Adipocyte (in vitro differentiated cells): ENCODE results near the gene MAGEF1.

Source experiments
- DNase-seq: peaks from one replicate; pipeline ENCODE4 v3.0.0-alpha.2; 2015; ENCODE audit warnings: low read depth
- H3K27me3 ChIP-seq: replicated peaks from 2 replicates; pipeline ENCODE4 v1.7.0; 2013; ENCODE audit warnings: mild to moderate bottlenecking, low read length, moderate library complexity; ENCODE audit not compliant: control insufficient read depth, insufficient read depth
- H3K36me3 ChIP-seq: 2 replicates; pipeline ENCODE4 v1.7.0; 2013; ENCODE audit warnings: low read length, mild to moderate bottlenecking, moderate library complexity; ENCODE audit not compliant: control insufficient read depth, insufficient read depth, severe bottlenecking
- H3K4me1 ChIP-seq: 2 replicates; pipeline ENCODE4 v1.7.0; 2013; ENCODE audit warnings: mild to moderate bottlenecking, low read length, moderate library complexity; ENCODE audit not compliant: control insufficient read depth, insufficient read depth
- H3K4me3 ChIP-seq: 2 replicates; pipeline ENCODE4 v1.7.0; 2013; ENCODE audit warnings: mild to moderate bottlenecking, low read length, moderate library complexity
- H3K9ac ChIP-seq: 2 replicates; pipeline ENCODE4 v1.7.0; 2013; ENCODE audit warnings: mild to moderate bottlenecking, low read length, moderate library complexity
- H3K9me3 ChIP-seq: 2 replicates; pipeline ENCODE4 v1.7.0; 2013; ENCODE audit warnings: mild to moderate bottlenecking, low read length, moderate library complexity; ENCODE audit not compliant: control insufficient read depth

Gene MAGEF1

DNA sequence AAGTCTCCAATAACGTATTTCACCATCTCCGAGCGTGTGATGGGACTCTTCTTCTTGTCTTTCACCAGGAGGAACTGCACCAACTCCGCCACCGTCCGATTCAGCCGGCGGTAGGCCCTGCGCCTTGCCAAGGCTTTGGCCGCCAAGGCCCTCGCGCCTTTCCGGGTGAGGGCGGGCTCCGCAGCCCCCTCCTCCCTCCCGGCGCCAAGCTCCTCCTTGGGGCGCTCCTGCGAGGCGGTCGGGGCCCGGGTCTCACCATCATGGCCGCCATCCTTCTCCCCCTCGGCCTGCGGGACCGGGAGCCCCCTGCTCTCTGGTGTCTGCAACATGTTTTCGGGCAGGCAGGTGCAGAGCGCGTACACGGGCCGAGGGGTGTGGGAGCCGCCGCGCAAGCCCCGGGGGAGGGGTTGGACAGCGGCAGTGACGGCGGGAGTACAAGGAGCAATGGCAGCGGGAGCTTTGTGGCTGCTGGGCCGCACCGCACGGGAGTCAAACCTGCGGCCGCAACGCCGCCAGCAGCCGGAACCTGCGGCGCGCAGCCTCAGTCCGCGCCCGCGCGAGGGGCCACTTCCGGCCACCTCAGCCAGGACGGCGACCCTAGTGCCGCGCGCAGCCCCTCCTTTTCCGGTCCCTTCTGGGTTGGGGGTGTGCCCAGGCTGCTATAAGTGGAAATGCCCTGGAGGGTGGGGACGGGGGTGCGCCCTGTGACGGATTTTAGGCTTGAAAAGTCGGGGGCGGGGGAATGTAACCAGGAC, at the start of gene MAGEF1:
MAGEF1 (minus strand) TSS at position 572 of the 755 bp plus-strand sequence; CDS start at position 329, 243 bp downstream.
- no peaks in the 10 kb centered on the region for H3K27me3 ChIP-seq
- H3K9ac ChIP-seq: peak within 1 kb of the TSS; percentile 92
- H3K36me3 ChIP-seq: no peaks in the 10 kb centered on the region
- DNase-seq: peak; percentile 88
- peaks cover 24% of the 10 kb centered on the region for H3K4me1 ChIP-seq
- peak within 1 kb of the TSS; percentile 92 for H3K4me3 ChIP-seq
- no peaks in the 10 kb centered on the region for H3K9me3 ChIP-seq

DNA sequence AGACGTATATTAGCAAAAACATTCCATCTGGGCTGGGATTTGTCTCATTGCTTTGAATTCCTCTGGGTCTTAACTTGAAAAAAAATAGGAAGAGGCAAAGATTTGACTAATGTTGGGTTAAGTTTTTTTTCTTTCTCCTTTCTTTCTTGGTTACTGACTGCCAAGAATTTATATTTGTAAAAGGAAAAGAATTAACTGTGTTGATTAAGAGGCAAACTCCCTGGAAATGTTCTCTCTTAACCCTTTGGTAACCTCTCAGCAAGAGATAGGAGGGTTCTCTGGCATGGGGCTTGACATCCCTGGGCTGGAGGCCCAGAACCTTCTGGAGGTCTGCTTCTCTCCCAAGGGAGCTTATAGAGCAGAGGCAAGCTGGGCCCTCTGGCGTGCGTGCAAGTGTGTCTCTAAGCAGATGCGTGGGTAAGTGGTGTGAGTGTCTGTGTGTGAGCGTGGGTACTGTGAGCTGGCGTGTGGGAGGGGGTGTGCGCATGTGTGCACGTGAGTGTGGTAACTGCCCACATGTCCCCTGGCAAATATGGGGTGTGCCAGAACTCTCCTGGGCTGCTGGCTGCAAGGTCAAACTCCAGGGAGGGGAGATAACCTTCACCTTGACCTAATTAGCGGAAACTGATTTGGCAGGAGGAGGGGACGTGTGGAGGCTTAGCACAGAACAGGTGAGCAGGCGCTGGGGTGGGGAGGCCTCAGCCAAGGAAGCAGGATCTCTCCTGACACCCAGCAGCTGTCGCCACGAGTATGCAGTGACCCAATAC, 49.4 kb upstream of the MAGEF1 start:
- DNase-seq: peak; percentile 60
- Histone ChIP-seq H3K27me3 (no peaks in the 10 kb centered on the region), H3K9me3 (no peaks in the 10 kb centered on the region), H3K36me3 (no peaks in the 10 kb centered on the region), H3K4me3 (no peak overlapping the region), H3K9ac (no peak overlapping the region), H3K4me1 (peaks cover 25% of the 10 kb centered on the region)

DNA sequence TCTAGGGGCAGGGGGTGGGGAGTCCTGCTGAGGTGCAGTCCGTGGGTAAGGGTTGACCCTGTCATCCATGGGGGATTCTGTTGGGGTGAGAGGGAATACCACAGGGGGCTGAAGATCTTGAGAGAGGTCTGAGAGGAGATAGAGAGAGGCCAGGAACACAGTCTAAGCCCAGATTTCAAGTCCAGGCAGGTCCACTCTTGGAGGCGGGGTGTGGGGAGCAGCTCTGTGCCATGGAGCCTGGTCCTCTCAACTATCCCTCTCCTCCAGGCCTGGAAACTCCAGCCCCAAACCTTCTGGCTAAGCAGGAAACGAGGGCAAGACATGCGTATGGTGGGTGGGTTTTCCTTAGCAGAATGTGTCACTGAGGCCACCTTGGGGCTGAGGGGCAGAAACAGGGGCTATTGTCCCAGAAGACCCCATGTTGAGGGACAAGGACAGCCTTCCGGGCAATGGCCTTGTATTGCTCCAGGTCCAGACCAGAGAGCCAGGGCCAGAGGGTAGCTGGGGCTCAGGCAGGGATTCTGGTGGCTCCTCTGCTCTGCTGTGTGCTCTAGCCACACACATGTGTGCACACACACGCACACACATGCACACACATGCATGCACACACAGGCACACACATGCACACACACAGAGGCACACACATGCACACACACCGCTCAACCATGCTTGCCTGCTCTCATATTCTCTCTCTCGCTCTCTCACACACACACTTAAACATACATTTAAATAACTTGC, 48.6 kb upstream of the MAGEF1 start:
- Histone ChIP-seq H3K36me3 (no peaks in the 10 kb centered on the region), H3K27me3 (no peaks in the 10 kb centered on the region), H3K9me3 (no peaks in the 10 kb centered on the region), H3K4me1 (peaks cover 25% of the 10 kb centered on the region), H3K4me3 (no peak overlapping the region), H3K9ac (no peak overlapping the region)
- DNase-seq: no peak

GRCh38 chr3:184759666-184760200, 47.9 kb upstream of the MAGEF1 start:
- DNase-seq: no peak
- Histone ChIP-seq H3K27me3 (no peaks in the 10 kb centered on the region), H3K9ac (no peak overlapping the region), H3K4me1 (peaks cover 25% of the 10 kb centered on the region), H3K36me3 (no peaks in the 10 kb centered on the region), H3K4me3 (no peak overlapping the region), H3K9me3 (no peaks in the 10 kb centered on the region)

DNA sequence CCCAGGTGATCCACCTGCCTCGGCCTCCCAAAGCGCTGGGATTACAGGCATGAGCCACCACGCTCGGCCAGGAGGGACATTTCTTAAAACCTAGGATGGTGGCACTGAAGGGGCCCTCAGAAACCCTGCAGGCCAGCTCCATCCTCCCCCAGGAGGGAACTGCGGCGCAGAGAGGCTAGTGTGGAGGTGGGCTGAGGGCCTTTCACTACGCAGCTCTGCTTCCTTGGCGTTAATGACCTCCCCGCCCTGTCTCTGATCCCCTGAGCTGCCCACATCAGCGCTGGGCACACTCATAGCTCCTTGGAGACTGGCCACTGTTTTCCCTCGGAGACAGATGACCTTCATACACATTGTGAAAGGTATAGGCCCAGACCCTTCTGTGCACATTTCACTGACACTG, 46.2 kb upstream of the MAGEF1 start:
- no peak for DNase-seq
- Histone ChIP-seq H3K4me3 (no peak overlapping the region), H3K27me3 (no peaks in the 10 kb centered on the region), H3K9ac (no peak overlapping the region), H3K4me1 (peaks cover 25% of the 10 kb centered on the region), H3K9me3 (no peaks in the 10 kb centered on the region), H3K36me3 (no peaks in the 10 kb centered on the region)

GRCh38 chr3:184757022-184757651, 45.3 kb upstream of the MAGEF1 start:
- peak overlapping the region; percentile 49 for H3K4me3 ChIP-seq
- no peaks in the 10 kb centered on the region for H3K36me3 ChIP-seq
- H3K9me3 ChIP-seq: no peaks in the 10 kb centered on the region
- peaks cover 25% of the 10 kb centered on the region for H3K4me1 ChIP-seq
- peak overlapping the region; percentile 52 for H3K9ac ChIP-seq
- peaks cover 4% of the 10 kb centered on the region for H3K27me3 ChIP-seq
- DNase-seq: peak; percentile 50

GRCh38 chr3:184756151-184757021, 44.5 kb upstream of the MAGEF1 start:
- no peak overlapping the region for H3K4me3 ChIP-seq
- no peak for DNase-seq
- no peaks in the 10 kb centered on the region for H3K9me3 ChIP-seq
- H3K36me3 ChIP-seq: no peaks in the 10 kb centered on the region
- peaks cover 4% of the 10 kb centered on the region for H3K27me3 ChIP-seq
- H3K4me1 ChIP-seq: peaks cover 22% of the 10 kb centered on the region
- H3K9ac ChIP-seq: peak overlapping the region; percentile 52

- no peaks in the 10 kb centered on the region for H3K9me3 ChIP-seq
- H3K4me1 ChIP-seq: peaks cover 12% of the 10 kb centered on the region
- H3K27me3 ChIP-seq: peaks cover 5% of the 10 kb centered on the region
- no peaks in the 10 kb centered on the region for H3K36me3 ChIP-seq
- no peak overlapping the region for H3K4me3 ChIP-seq
- H3K9ac ChIP-seq: no peak overlapping the region
- no peak for DNase-seq
Observed at GRCh38 chr3:184755315-184755731, 43.5 kb upstream of the MAGEF1 start.

GRCh38 chr3:184752361-184752760, 40.5 kb upstream of the MAGEF1 start:
- Histone ChIP-seq H3K27me3 (peaks cover 11% of the 10 kb centered on the region), H3K9me3 (no peaks in the 10 kb centered on the region), H3K4me3 (no peak overlapping the region), H3K36me3 (no peaks in the 10 kb centered on the region), H3K9ac (no peak overlapping the region), H3K4me1 (peaks cover 15% of the 10 kb centered on the region)
- no peak for DNase-seq
